ENCODE results near the gene HRH4.

DNA sequence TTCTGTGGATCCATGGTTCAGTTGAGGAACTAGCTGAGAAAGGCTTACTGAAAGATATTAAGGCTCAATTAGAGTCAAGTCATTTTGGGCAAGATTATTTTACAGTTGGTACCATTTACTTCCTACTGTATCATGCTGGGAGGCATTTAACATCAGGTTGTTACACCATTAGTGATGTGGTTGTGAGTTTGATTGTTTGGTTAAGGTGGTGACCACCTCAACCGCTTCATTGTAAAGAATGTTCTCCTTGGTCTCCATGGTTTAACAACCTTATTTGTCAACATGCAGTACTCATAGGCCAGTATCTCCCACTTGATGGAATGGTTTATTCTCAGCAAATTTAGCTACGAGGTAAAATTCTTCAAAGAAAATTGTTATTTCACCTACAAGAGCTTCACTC, 34.1 kb downstream of the HRH4 start:
- TF ChIP-seq, protein P1, sequence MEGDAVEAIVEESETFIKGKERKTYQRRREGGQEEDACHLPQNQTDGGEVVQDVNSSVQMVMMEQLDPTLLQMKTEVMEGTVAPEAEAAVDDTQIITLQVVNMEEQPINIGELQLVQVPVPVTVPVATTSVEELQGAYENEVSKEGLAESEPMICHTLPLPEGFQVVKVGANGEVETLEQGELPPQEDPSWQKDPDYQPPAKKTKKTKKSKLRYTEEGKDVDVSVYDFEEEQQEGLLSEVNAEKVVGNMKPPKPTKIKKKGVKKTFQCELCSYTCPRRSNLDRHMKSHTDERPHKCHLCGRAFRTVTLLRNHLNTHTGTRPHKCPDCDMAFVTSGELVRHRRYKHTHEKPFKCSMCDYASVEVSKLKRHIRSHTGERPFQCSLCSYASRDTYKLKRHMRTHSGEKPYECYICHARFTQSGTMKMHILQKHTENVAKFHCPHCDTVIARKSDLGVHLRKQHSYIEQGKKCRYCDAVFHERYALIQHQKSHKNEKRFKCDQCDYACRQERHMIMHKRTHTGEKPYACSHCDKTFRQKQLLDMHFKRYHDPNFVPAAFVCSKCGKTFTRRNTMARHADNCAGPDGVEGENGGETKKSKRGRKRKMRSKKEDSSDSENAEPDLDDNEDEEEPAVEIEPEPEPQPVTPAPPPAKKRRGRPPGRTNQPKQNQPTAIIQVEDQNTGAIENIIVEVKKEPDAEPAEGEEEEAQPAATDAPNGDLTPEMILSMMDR (conservative IDR thresholded peaks at IDR 0.05 in 1 of 2, IDR thresholded peaks at IDR 0.05 in 1 of 2; ENCODE audit: extremely low read depth in 1 of 2, insufficient read depth in 1 of 2, low read depth in 1 of 2, low read length in 2 of 2), result no peak
- TF ChIP-seq EZH2 (IDR thresholded peaks at IDR 0.05; ENCODE audit: borderline replicate concordance, low read length), result no peak
